HEK293T (cell line): Measurements from ENCODE around the gene ZFHX2.

ENCODE experiments used
- CTCF ChIA-PET: fragments of 350-600 bp; formaldehyde crosslinking; extraction: SDS; loops from one replicate; lab custom pipeline; 2021; ENCODE audit warnings: antibody characterized with exemption, inconsistent platforms; lab: Yijun Ruan, JAX
- POLR2A ChIA-PET: fragments of 350-600 bp; formaldehyde crosslinking; extraction: SDS; loops from one replicate; lab custom pipeline; 2020; ENCODE audit warnings: antibody characterized with exemption, inconsistent platforms; lab: Yijun Ruan, JAX
- DNase-seq: peaks from one replicate; pipeline ENCODE4 v3.0.0; 2012; ENCODE audit warnings: mixed read lengths; ENCODE audit errors: extremely low spot score
- ARNT ChIP-seq: fragments of 450-650 bp; IDR thresholded peaks from 2 replicates; pipeline ENCODE4 v1.6.1; 2017; ENCODE audit warnings: mild to moderate bottlenecking
- BHLHE40 ChIP-seq: fragments of 450-650 bp; IDR thresholded peaks from 2 replicates; pipeline ENCODE4 v1.6.1; 2016; ENCODE audit warnings: mild to moderate bottlenecking, moderate library complexity, borderline replicate concordance
- CTBP1 ChIP-seq: fragments of 450-650 bp; IDR thresholded peaks from 2 replicates; pipeline ENCODE4 v1.6.1; 2016; ENCODE audit warnings: borderline replicate concordance
- ELF4 ChIP-seq: fragments of 450-650 bp; IDR thresholded peaks from 2 replicates; pipeline ENCODE4 v1.6.1; 2017; ENCODE audit warnings: antibody characterized with exemption
- FOXA1 ChIP-seq: fragments of 450-650 bp; IDR thresholded peaks from 2 replicates; pipeline ENCODE4 v1.6.1; 2016; ENCODE audit warnings: mild to moderate bottlenecking
- FOXK2 ChIP-seq: fragments of 450-650 bp; IDR thresholded peaks from 2 replicates; pipeline ENCODE4 v1.6.1; 2016; ENCODE audit warnings: mild to moderate bottlenecking
- FOXM1 ChIP-seq: fragments of 450-650 bp; IDR thresholded peaks from 2 replicates; pipeline ENCODE4 v1.6.1; 2017; ENCODE audit warnings: mild to moderate bottlenecking, borderline replicate concordance
- HDGF ChIP-seq: fragments of 450-650 bp; IDR thresholded peaks from 2 replicates; pipeline ENCODE4 v1.6.1; 2017; ENCODE audit warnings: antibody characterized with exemption, borderline replicate concordance
- L3MBTL2 ChIP-seq: fragments of 450-650 bp; conservative IDR thresholded peaks from 2 replicates; pipeline ENCODE4 v1.6.1; 2016; ENCODE audit warnings: mild to moderate bottlenecking
- LEF1 ChIP-seq: fragments of 450-650 bp; IDR thresholded peaks from 2 replicates; pipeline ENCODE4 v1.6.1; 2017; ENCODE audit warnings: mild to moderate bottlenecking, borderline replicate concordance
- NFRKB ChIP-seq: fragments of 450-650 bp; IDR thresholded peaks from 2 replicates; pipeline ENCODE4 v1.6.1; 2016; ENCODE audit warnings: mild to moderate bottlenecking, moderate library complexity
- PKNOX1 ChIP-seq: fragments of 450-650 bp; IDR thresholded peaks from 2 replicates; pipeline ENCODE4 v1.6.1; 2016
- SP1 ChIP-seq: fragments of 450-650 bp; IDR thresholded peaks from 2 replicates; pipeline ENCODE4 v1.6.1; 2017
- SUZ12 ChIP-seq: fragments of 450-650 bp; IDR thresholded peaks from 2 replicates; pipeline ENCODE4 v1.6.1; 2016; ENCODE audit warnings: mild to moderate bottlenecking
- TARDBP ChIP-seq: fragments of 450-650 bp; IDR thresholded peaks from 2 replicates; pipeline ENCODE4 v1.6.1; 2016
- ZNF384 ChIP-seq: fragments of 450-650 bp; IDR thresholded peaks from 2 replicates; pipeline ENCODE4 v1.6.1; 2016

ZFHX2 gene

GRCh38 chr14:23546450-23547035, 5.0 kb downstream of the ZFHX2 start:
- TF ChIP-seq NFRKB (no peak), FOXK2 (no peak), SUZ12 (no peak), FOXM1 (no peak), TARDBP (no peak), ELF4 (no peak), PKNOX1 (no peak), CTBP1 (no peak), ARNT (no peak), ZNF384 (no peak), LEF1 (no peak), FOXA1 (no peak), SP1 (no peak)
- CTCF ChIA-PET, result interaction anchor here (0.8 kb wide), 1 partner anchor 14 kb away, joined by 3 read pairs; no protein-coding TSS in a partner anchor
- POLR2A ChIA-PET, result no interaction called here
- DNase-seq, result no peak

DNA sequence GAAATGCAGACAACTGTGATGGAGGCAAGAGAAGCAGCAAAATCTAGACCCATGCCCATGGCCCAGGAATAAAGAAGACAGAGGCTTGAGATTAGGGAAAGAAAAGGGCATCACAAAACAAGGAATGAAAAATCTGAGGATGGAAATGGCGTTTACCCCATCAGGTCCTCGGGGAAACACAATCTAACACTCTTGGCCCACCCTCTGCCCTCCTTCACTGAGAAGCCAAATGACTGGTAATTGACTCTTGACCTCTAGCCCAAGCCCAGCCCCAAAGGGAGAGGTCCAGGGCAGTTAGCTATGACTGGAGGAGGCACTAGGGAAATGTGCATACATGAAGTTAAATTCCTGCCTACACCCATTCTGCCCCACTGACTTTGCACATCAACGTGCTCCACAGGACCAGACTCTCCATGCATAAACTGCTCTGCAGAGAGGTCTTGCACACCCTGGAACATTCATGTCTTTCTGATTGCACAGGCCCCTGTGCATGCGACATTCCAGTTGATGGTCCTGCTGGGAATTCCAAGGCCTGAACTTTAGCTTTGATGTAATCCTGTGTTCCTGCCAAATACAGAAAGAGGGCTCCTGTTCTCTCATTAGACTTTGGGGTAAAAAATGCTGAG, 5.7 kb downstream of the ZFHX2 start:
- no peak for TF ChIP-seq ELF4
- no peak for TF ChIP-seq FOXM1
- no peak for TF ChIP-seq SP1
- no peak for TF ChIP-seq SUZ12
- no peak for TF ChIP-seq FOXK2
- no peak for TF ChIP-seq L3MBTL2
- TF ChIP-seq PKNOX1, result no peak
- TF ChIP-seq FOXA1, result no peak
- TF ChIP-seq LEF1, result no peak
- no peak for TF ChIP-seq ZNF384
- no peak for TF ChIP-seq BHLHE40
- TF ChIP-seq HDGF, result no peak
- TF ChIP-seq ARNT, result no peak
- TF ChIP-seq NFRKB, result no peak
- TF ChIP-seq CTBP1, result no peak
- TF ChIP-seq TARDBP, result no peak
- no peak for DNase-seq
- POLR2A ChIA-PET, result no interaction called here
- CTCF ChIA-PET, result no interaction called here

- POLR2A ChIA-PET, result no interaction called here
- no peak for DNase-seq
- TF ChIP-seq NFRKB, result no peak
- no peak for TF ChIP-seq PKNOX1
- no peak for TF ChIP-seq ZNF384
- no peak for TF ChIP-seq LEF1
- no peak for TF ChIP-seq HDGF
- no peak for TF ChIP-seq TARDBP
- no peak for TF ChIP-seq FOXM1
- TF ChIP-seq SP1, result no peak
- no peak for TF ChIP-seq CTBP1
- TF ChIP-seq FOXK2, result no peak
- TF ChIP-seq ELF4, result no peak
- no peak for TF ChIP-seq SUZ12
- no peak for TF ChIP-seq L3MBTL2
- TF ChIP-seq FOXA1, result no peak
- TF ChIP-seq ARNT, result no peak
- no peak for TF ChIP-seq BHLHE40
- CTCF ChIA-PET, result no interaction called here
These were observed 6.8 kb downstream of the ZFHX2 start for GRCh38 chr14:23544511-23545447.

GRCh38 chr14:23543403-23543802, 8.2 kb downstream of the ZFHX2 start:
- CTCF ChIA-PET, result no interaction called here
- TF ChIP-seq ELF4, result no peak
- DNase-seq, result no peak
- POLR2A ChIA-PET, result interaction anchor here (1.3 kb wide), 1 partner anchor 12 kb away, joined by 3 read pairs; the partner anchor contains the start of gene THTPA

- CTCF ChIA-PET, result no interaction called here
- no peak for TF ChIP-seq SUZ12
- no peak for TF ChIP-seq BHLHE40
- TF ChIP-seq LEF1, result no peak
- TF ChIP-seq CTBP1, result no peak
- TF ChIP-seq FOXM1, result no peak
- no peak for DNase-seq
- POLR2A ChIA-PET, result interaction anchor here (1.3 kb wide), 1 partner anchor 13 kb away, joined by 3 read pairs; the partner anchor contains the start of gene THTPA
These were observed 9.3 kb downstream of the ZFHX2 start for GRCh38 chr14:23542261-23542660.
